HEK293T (cell line): ENCODE measurements around the gene RAVER2.

Experiments used
- BHLHE40 ChIP-seq: fragments of 450-650 bp; IDR thresholded peaks from 2 replicates; pipeline ENCODE4 v1.6.1; 2016; ENCODE audit warnings: mild to moderate bottlenecking, moderate library complexity, borderline replicate concordance
- SUZ12 ChIP-seq: fragments of 450-650 bp; IDR thresholded peaks from 2 replicates; pipeline ENCODE4 v1.6.1; 2016; ENCODE audit warnings: mild to moderate bottlenecking

DNA sequence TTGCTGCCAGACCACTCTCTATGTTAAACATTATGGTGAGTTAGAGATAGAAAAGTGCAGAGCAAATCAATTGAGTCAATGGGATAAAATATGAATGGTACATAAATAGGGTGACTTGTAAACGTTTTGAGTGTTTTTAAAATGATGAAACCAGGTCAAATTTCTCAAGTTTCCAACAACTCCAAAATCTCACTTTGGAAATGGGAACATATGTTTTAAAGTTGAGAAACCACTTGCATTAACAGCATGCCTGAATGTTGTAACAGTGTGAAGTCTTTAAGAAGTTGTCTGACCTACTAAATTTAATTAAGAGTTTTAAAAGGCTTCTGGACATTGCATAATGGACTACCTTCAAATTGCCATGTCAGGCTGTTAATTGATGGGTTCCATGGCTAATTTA, 33.6 kb upstream of the RAVER2 start:
- no peak for TF ChIP-seq SUZ12
- no peak for TF ChIP-seq BHLHE40
